GM04504 (cell line): ENCODE data around the gene PMM2.
"Not testable (repeated sequence)": the region's sequence is repeated elsewhere in the genome, so short reads cannot be mapped to it uniquely, and the experiment has no call there.

Source experiments
- DNase-seq: peaks from one replicate; pipeline ENCODE4 v3.0.0-alpha.2; 2012; ENCODE audit warnings: low read depth

PMM2 gene

DNA sequence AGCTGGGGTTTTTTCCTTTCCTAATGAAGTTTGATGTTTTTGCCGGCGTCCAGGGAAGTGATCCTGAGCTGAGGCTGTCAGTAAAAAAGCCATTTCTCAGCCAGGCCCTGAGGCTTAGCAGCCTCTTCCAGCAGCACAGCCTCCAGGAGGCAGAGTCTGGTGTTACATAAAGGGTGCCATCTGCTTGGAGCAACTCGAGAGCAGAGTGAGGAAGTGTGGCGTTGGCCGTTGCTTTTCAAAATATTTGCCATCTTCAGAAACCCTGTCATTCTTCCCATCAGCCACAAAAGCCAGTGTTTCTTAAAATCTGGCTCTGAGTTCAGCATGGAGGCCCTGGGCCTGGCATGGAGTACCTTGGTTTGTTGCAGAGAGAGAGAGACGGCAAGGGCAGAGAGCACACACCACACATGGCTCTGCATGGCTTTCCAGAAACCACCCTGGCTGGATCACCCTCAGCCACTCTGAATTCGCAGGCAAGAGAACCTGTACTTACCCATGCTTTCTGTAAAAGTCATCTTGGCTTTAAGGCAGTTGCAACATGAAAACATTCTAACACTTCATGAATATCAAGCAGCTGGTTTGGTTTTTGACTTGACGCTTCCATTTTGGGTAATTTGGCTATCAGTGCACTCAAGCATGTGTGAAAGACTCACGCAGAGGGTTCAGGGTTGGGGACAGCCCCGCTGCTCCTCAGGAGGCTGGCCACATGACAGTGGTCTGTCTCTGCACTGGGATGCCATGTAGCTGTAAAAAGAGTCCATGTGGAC, 21.0 kb downstream of the PMM2 start:
- no peak for DNase-seq

GRCh38 chr16:8819411-8820034, 21.9 kb downstream of the PMM2 start:
- DNase-seq, result no peak

DNA sequence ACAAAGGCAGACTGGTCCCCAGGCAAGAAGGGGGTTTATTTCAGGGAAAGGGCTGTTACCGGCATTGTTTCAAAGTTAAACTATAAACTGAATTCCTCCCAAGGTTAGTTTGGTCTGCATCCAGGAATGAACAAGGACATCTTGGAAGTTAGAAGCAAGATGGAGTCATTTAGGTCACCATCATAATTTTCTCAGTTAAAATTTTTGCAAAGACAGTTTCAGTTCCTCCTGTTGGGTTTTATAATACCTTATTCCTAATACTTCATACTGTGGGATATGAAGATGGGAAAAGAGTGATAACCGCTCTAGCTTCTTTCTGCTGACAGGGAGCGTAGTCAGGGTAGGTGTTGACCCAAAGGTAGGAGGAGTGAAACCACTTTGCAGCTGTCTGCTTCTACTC, 24.8 kb downstream of the PMM2 start:
- no peak for DNase-seq

- no peak for DNase-seq
Observed at GRCh38 chr16:8826278-8826879, 28.7 kb downstream of the PMM2 start.

GRCh38 chr16:8828541-8829165, 31.0 kb downstream of the PMM2 start:
- no peak for DNase-seq

GRCh38 chr16:8831450-8831849, 33.8 kb downstream of the PMM2 start:
- DNase-seq, result no peak

DNA sequence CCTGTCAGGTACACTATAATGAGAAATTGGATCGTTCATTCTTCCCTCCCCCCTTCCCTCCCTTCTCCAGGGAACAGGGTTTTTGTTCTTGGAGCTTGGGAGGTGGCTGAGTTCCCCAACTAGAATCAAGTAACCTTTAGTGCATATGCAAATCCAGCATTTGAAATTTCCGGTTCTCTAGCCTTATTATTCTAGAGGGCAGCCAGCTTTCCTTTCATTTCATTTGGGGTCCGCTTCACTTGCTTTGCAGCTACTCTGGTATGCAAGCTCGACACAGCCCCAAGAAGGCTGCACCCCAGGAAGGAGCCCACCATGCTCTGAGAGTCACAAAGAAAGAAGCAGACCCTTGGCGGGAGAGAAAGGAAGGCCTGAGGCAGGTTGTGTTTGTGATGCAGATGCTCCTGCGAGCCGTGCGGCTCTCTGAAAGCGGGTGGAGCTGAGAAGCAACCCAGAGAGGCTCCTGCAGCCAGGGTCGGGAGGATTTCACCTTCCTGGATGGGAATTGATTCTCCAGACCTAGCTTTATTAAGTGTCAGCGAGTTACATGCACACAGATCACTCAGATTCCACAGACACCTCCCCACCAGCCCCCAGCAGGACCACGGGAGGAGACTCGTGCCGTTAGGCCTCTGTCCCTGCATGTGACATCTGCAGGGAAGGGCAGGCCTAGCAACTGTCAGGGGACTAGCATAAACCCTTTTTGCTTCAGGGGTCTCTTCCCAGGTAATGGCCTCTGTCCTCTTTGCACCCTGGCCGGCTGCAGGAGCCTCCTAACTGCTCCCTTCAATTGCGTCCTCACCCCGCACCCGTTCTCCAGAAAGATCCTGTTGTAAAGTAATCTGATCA, 34.5 kb downstream of the PMM2 start:
- no peak for DNase-seq

DNA sequence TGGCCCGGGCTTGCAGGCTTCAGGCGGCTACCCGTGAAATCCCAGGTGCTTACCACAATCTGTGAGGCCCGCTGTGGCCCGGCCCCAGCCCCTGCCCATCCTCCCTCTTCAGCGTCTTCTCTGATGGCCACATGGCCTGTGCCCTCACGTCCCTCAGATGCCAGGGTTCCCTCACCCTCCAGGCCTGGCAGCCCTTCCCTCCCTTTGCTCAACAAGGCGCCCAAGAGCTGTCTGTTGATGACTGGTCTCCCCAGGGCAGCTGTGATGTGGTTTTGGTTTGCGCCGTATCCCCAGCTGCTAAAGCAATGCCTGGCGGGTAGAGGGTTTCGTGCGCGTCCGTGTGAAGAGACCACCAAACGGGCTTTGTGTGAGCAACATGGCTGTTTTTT, 35.1 kb downstream of the PMM2 start:
- DNase-seq, result no peak

- not testable (repeated sequence) for DNase-seq
Observed at GRCh38 chr16:8836797-8837196, 39.2 kb downstream of the PMM2 start.

DNA sequence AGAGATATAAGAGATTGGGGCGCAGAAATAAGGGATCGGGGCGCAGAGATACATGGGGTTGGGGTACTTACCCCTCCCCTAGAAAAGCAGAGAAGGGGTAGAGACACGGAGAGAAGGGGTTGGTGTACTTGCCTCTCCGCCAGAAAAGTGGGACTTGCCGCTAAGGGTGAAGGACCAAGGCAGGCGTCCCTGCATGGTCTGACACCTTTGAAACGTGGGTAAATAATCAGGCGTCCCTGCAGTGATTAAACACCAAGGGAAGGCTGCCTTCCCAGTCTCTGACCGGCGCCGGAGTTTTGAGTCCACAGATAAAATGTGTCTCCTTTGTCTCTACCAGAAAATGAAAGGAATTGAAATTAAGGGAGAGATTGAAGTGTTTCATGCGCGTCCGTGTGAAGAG, 40.0 kb downstream of the PMM2 start:
- not testable (repeated sequence) for DNase-seq

DNA sequence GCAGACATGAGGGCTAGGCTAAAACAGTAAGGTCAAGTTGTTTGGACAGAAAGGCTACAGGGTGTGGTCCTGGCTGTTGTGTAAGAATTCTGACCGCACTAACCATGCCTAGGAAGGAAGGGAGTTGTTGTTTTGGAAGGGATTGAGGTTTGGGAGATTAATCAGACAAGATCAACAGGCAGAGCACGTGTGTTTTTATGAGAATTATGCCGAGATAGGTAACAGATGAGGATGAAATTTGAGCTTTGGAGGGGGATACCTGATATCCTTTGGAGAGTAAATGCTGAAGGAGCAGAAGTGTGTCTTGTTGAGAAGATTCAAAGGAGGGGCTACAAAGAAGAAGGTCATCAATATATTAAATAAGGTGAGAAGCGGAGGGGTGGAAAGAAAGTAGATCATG, 44.4 kb downstream of the PMM2 start:
- not testable (repeated sequence) for DNase-seq

DNA sequence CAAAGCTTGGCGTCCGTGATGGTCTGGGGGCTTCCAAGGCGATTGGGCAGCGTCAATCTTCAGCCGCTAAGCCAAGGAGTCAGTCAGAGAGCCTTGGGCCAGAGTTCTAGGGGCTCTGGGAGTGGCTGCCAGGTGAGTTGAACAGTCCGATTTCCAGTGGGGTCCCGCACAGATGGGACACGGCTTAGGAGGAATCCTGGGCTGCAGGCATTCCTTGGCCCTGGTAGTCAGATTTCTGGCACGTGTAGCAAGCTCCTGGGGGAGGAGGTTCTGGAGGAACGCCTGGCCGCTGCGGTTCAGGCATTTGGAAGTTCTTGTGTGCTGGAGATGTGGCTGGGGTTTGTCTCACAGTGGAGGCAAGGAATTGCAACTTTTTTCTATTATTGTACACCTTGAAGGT, 45.7 kb downstream of the PMM2 start:
- not testable (repeated sequence) for DNase-seq

- DNase-seq, result no peak
Observed at GRCh38 chr16:8845699-8846298, 48.2 kb downstream of the PMM2 start.

GRCh38 chr16:8846401-8846932, 48.8 kb downstream of the PMM2 start:
- DNase-seq, result no peak

GRCh38 chr16:8847145-8847544, 49.5 kb downstream of the PMM2 start:
- no peak for DNase-seq

DNA sequence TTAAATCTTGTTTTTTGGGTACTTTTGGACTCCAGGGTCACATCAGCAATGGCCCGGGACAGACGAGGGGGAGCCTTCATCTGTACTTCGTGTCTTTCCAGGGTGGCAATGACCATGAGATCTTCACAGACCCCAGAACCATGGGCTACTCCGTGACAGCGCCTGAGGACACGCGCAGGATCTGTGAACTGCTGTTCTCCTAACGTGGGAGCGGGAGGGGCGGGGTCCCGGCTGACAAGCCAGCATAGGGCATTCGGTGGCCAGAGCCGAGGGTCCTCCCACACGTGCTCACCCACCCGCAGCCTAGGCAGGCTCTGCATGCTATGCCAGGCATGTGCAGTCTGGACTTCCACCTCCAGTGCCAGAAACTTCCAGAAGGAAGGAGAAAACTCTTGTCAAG, 50.0 kb downstream of the PMM2 start:
- no peak for DNase-seq

- no peak for DNase-seq
Observed at GRCh38 chr16:8848231-8848938, 50.7 kb downstream of the PMM2 start.

DNA sequence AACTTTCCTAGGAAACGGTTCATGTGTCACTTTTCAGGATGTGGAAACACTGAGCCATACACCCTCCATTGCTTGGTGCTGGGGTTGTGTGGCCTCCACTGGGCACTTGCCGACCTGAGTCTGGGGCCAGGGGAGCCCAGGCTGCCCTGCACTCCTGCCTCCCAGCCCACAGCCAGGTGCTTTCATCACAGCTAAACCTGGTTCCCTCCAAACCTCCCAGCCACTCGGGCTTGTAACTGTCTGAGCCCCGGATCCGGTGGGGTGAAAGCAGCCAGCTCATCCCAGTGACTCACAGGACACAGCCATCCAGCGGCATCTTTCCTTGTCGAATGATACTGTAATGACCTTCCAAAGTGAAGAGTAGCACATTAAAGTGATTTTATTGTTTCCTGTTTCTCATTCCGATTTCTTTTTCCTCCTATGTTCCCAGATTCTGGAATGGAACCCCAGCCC, 51.3 kb downstream of the PMM2 start:
- DNase-seq, result peak; percentile 70

GRCh38 chr16:8849411-8850011, 51.9 kb downstream of the PMM2 start:
- DNase-seq, result no peak

DNA sequence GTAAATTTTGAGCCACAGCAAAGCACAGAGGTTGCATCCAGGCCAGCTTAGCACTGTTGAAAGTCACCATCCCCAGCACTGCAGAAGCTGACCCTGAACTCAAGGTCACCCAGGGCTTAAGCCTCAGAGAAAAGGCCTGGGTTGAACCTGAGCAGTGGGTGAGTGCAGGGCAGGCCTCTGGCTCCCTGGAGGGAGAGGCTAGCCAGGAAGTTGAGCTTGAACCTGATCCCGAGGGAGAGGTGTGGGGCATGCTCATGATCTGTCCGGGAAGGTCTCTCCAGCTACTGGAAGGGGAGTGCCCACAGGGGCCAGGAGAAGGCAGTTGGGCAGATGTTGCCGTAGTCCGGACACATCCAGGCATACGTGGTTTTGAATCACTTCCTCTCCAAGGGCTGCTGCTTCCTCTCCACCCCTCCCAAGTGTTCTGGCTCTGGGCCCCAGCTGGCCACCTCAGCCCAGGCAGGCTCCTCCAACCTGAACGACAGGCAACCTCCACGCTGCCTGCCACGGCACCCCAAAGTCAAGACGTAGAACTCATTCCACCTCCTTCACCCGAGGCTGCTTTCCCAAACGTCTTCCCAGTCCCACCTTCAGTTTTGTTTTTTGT, 52.7 kb downstream of the PMM2 start:
- DNase-seq, result peak; percentile 64
